Colonic mucosa (tissue), 4 donors: ENCODE results near the gene CYTH3. TPM values are rescaled to one million over a fixed set of nuclear protein-coding genes. Genes with fewer than 3 reads are reported as not detected.

Experiments used
- DNase-seq: peaks from one replicate; pipeline ENCODE4 v3.0.0-alpha.2; 2020
- H3K27ac ChIP-seq: fragments of 200-600 bp; one replicate; pipeline ENCODE4 v1.8.0; 2021
- H3K27me3 ChIP-seq: fragments of 200-600 bp; one replicate; pipeline ENCODE4 v1.8.0; 2021
- H3K36me3 ChIP-seq: fragments of 200-600 bp; one replicate; pipeline ENCODE4 v1.8.0; 2021
- H3K4me1 ChIP-seq: fragments of 200-600 bp; one replicate; pipeline ENCODE4 v1.8.0; 2021; ENCODE audit warnings: mild to moderate bottlenecking
- H3K4me3 ChIP-seq: fragments of 200-600 bp; one replicate; pipeline ENCODE4 v1.8.0; 2021
- H3K9ac ChIP-seq, 2 donors: one replicate each; pipeline ENCODE4 v1.7.0; 2013; ENCODE audit warnings: control low read depth in 2 of 2, low read depth in 2 of 2, low read length in 2 of 2
- H3K9me3 ChIP-seq: fragments of 200-600 bp; one replicate; pipeline ENCODE4 v1.8.0; 2021
- CTCF ChIP-seq: fragments of 200-600 bp; IDR thresholded peaks from one replicate; pipeline ENCODE4 v1.8.0; 2022; ENCODE audit warnings: antibody characterized with exemption, mild to moderate bottlenecking
- intact Hi-C: fragments of 100-400 bp; cut with DNase I; formaldehyde crosslinking; loops from one replicate; pipeline ENCODE4 v1.14.1; 2022
- total RNA-seq, 2 donors: library from RNA; stranded (reverse); fragmentation: NEBNext Ultra II Directional in 1 of 2; extraction: Animal tissue kit (Norgen Biotek cat#: 25700) in 1 of 2; gene quantifications; one replicate each; pipeline ENCODE4 v1.2.1, GENCODE V29; 2021
- donor health status: healthy.
- donor health status: DM: no; HTN: no; CAD: no.
- donor health status: DM: no; HTN: no; CAD: no.

CYTH3 gene
- total RNA-seq, 2 donors from 2014 or later = 9.1 to 11.3 TPM

GRCh38 chr7:6278749-6279310, 6.4 kb upstream of the CYTH3 start:
- no peak for DNase-seq
- Histone ChIP-seq H3K27me3 (no peaks in the 10 kb centered on the region), H3K4me1 (no peaks in the 10 kb centered on the region), H3K9me3 (no peaks in the 10 kb centered on the region), H3K9ac (no peak overlapping the region), H3K36me3 (no peaks in the 10 kb centered on the region), H3K4me3 (no peak overlapping the region), H3K27ac (no peak overlapping the region)
- TF ChIP-seq CTCF = no peak
- intact Hi-C loops = no loop called here

- TF ChIP-seq CTCF = no peak
- Histone ChIP-seq H3K4me1 (peaks cover 5% of the 10 kb centered on the region), H3K4me3 (no peak overlapping the region), H3K27ac (no peak overlapping the region), H3K9ac (no peak overlapping the region), H3K27me3 (no peaks in the 10 kb centered on the region), H3K9me3 (no peaks in the 10 kb centered on the region), H3K36me3 (no peaks in the 10 kb centered on the region)
- intact Hi-C loops = no loop called here
- no peak for DNase-seq
Observed at GRCh38 chr7:6277476-6277875, 5.1 kb upstream of the CYTH3 start.

- Histone ChIP-seq H3K27ac (no peak overlapping the region), H3K4me1 (peaks cover 5% of the 10 kb centered on the region), H3K4me3 (no peak overlapping the region), H3K27me3 (no peaks in the 10 kb centered on the region), H3K9me3 (no peaks in the 10 kb centered on the region), H3K9ac (no peak overlapping the region), H3K36me3 (no peaks in the 10 kb centered on the region)
- TF ChIP-seq CTCF = no peak
- DNase-seq = no peak
- intact Hi-C loops = no loop called here
Observed at GRCh38 chr7:6276911-6277408, 4.5 kb upstream of the CYTH3 start.

GRCh38 chr7:6274743-6275142, 2.3 kb upstream of the CYTH3 start:
- TF ChIP-seq CTCF = no peak
- Histone ChIP-seq H3K27me3 (no peaks in the 10 kb centered on the region), H3K4me1 (peaks cover 10% of the 10 kb centered on the region), H3K9ac (no peak overlapping the region), H3K36me3 (no peaks in the 10 kb centered on the region), H3K4me3 (no peak overlapping the region), H3K9me3 (no peaks in the 10 kb centered on the region), H3K27ac (no peak overlapping the region)
- no peak for DNase-seq
- intact Hi-C loops = no loop called here

GRCh38 chr7:6273917-6274630, 1.6 kb upstream of the CYTH3 start:
- H3K27ac ChIP-seq = no peak overlapping the region
- H3K9ac ChIP-seq = no peak overlapping the region
- H3K4me3 ChIP-seq = no peak overlapping the region
- H3K4me1 ChIP-seq = peaks cover 10% of the 10 kb centered on the region
- H3K9me3 ChIP-seq = no peaks in the 10 kb centered on the region
- DNase-seq = no peak
- intact Hi-C loops = no loop called here
- H3K27me3 ChIP-seq = no peaks in the 10 kb centered on the region
- no peak for TF ChIP-seq CTCF
- H3K36me3 ChIP-seq = no peaks in the 10 kb centered on the region
